Urothelium cell line (cell line): ENCODE data around the gene MAP3K15.
"Not testable (repeated sequence)": the region's sequence is repeated elsewhere in the genome, so short reads cannot be mapped to it uniquely, and the experiment has no call there.

Experiments
- DNase-seq: peaks from one replicate; pipeline ENCODE4 v3.0.0; 2011; ENCODE audit warnings: low spot score, mixed read lengths
- FAIRE-seq: peaks from 2 replicates; lab custom pipeline; 2011; peaks lifted over from hg19 to GRCh38; lab: Jason Lieb, UNC

MAP3K15 gene

DNA sequence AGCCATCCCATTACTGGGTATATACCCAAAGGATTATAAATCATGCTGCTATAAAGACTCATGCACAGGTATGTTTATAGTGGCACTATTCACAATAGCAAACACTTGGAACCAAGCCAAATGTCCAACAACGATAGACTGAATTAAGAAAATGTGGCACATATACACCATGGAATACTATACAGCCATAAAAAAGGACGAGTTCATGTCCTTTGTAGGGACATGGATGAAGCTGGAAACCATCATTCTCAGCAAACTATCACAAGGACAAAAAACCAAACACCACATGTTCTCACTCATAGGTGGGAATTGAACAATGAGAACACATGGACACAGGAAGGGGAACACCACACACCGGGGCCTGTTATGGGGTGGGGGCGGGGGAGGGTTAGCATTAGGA, 92.6 kb downstream of the MAP3K15 start:
- not testable (repeated sequence) for DNase-seq, FAIRE-seq

DNA sequence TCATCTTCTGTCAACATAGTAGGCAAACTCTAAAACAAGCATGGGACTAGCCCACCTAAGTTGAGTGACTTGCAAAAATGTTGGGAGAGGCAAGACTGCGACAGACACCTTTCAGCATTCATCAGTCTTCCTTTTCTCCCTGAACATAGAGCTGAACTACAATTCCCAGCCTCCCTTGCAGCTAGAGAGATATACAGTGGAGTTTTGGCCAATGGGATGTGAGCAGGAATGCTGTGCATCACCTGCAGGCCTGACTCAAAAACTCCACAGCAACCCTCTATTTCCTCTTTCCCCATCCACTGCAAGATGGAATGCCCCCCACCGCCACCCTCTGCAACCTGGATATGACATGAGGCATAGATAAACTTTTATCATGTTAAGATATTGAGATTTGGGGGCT, 105.0 kb downstream of the MAP3K15 start:
- FAIRE-seq = no peak

DNA sequence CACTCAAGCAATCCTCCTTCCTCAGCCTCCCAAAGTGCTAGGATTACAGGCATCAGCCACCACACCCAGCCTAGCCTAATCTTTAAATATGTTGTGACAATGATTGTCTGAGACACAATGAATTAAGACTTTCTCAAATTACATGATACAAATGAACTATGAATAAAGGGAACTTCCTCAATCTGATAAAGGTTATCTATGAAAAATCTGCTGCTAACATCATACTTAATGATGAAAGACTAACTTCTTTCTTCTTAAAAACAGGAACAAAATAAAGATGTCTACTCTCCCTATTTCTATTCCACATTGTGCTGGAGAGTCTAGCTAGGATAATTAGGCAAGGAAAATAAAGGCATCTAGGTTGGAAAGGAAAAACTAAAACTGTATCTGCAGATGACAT, 111.6 kb downstream of the MAP3K15 start:
- DNase-seq (no peak), FAIRE-seq (no peak)

More for the DNA sequence above, 105.0 kb downstream of the MAP3K15 start:
- no peak for DNase-seq

DNA sequence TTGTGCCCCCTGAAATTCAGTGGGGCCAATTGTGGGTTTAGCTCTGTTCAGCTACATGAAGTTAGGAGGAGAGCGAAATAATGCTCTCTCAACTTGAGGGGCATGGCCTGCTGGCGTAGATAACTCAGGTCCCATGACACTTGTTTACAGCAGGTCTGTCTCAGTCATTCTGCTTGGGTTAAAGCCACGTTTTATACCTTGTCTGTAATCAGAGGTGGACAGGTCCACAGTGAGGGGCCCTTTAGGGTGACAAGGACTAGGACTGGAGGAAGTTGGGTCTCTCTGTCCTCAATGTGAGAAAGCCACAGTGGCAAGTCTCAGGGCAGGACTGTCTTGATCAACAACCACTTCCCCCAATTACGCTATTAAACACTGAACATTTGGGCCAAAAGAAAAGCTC, 122.6 kb downstream of the MAP3K15 start:
- FAIRE-seq = no peak

DNA sequence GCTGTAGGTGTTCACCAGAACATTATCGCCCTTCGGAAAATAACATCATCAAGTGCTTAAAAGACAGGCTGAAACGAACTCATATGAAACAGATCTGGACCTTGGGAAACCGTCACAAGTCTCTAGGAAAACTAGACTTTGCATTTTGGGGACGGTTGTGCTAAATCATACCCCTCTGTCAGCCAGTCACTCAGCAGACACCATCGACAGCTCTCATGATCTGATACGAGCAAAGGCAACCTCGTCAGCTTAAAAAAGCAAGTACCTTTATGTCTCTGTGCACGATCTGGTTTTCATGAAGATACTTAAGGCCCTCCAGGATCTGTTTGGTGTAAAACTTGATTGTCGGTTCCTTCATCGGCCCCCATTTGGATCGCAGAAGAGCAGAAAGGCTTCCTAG, 123.2 kb downstream of the MAP3K15 start:
- DNase-seq = no peak
- no peak for FAIRE-seq

More for the DNA sequence above, 122.6 kb downstream of the MAP3K15 start:
- no peak for DNase-seq

DNA sequence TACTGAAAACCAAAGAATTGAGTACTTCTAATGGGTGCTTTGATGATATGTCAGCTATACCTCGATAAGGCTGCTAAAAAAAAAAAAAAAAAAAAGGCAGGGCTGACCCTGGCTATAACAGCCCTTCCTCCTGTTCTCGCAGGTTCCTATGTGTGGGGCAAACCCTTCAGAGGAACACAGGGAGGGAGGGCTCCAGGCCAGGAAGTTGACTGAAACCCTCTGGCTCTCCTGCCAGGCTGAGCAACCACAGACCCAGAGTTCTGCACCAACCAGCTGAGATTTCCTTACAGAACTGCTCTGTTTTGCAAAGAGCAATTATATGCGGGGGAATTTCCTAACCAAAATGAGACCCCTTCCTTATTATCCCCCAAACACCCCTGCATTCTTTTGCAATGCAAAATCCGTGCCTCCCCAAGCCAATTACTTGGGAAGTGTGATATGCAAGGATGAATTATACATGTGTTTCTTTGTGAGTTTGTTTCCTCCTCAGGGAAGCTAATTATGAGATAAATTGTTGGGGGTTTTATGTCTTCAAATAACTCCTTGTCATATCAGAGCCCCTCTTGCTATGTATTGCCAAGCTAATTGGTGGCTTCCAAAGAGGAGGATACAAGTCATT, 126.0 kb downstream of the MAP3K15 start:
- no peak for FAIRE-seq
- DNase-seq = no peak

DNA sequence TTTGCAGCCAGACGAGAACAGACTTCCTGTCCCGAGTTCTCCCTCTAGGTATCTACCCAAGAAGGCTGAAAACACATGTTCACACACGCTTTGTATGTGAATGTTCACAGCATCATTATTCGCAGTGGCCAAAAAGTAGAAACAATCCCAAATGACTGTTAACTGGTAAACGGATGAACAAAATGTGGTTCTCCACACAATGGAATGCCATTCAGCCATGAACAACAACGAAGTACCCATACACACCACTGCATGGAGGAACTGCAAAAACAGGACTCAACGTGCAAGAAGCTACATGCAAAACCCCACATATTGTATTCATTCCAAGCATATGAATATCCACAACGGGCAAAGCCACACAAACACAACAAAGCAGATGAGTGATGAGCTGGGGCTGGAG, 126.6 kb downstream of the MAP3K15 start:
- FAIRE-seq (no peak), DNase-seq (no peak)

DNA sequence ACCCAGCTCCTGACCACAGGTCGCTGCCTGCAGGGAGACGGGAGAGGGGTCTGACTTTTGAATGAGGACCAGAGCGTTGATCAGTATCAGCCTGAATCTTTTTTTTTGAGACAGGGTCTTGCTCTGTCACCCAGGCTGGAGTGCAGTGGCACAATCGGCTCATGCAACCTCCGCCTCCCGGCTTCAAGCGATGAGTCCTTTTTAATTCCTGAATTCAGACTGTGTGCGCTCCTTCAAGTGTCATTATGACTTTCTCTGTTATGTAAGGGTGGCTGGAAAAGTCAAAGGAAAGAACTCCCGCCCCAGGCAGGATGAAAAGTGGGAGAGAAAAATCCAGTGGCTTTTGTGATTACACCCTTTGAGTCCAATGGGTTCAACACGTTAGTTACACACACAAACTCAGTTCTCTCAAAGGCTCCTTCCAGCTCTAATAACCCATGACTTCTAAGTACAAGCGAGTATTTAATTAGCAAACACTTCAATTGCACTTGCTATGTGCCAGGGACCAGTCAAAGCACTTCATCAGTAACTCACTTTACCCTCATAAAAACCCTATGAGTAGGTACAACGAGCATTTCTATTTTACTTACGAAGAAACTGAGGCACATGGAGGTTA, 127.1 kb downstream of the MAP3K15 start:
- FAIRE-seq = no peak
- no peak for DNase-seq

DNA sequence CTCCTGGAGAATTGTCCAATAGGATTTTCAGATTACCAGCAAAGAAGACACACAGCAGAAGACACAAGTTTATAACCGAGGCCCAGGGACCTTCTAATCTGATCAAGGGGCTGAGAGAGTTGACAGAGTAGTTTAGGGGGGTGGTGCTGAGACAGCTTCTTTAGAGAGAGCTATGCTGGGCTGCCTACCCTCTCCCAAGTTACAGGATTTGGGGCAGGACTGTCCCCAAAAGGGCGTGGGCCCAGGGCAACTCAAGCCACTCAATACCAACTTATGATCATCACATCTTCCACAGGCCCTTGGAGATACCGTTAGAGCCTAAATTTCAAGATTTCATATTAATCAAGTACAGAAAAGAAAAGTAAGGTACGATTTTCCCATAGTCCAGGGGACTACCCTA, 128.6 kb downstream of the MAP3K15 start:
- DNase-seq (no peak), FAIRE-seq (no peak)

DNA sequence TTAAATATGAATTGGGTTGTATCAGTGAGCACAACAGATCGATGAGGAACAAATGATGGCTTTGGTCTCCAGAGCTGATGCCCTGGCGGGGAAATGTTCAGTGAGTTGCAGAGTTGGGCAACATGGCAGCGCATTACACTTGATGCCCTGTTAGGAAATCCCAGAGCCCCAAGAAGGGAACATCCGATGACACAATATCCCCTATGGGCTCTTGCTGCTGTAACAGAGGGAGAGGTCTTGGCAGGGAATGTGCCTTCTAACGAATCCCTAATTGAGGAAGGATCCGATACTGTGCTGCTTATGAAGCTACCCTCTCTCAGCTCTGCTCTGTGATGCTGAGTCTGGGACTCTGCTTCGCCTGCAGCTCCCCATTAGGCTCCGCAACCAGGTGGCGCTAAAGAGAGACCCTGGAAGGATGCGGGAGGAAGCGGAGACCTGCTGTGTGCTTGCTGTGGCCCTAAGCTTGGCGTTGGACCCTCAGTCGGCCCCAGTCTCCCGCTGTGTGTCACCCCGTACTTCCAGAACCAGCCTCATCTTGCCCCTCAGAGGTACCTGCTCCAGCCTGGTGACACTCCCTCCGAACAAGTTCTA, 132.7 kb downstream of the MAP3K15 start:
- peak; percentile 6 for DNase-seq
- no peak for FAIRE-seq

DNA sequence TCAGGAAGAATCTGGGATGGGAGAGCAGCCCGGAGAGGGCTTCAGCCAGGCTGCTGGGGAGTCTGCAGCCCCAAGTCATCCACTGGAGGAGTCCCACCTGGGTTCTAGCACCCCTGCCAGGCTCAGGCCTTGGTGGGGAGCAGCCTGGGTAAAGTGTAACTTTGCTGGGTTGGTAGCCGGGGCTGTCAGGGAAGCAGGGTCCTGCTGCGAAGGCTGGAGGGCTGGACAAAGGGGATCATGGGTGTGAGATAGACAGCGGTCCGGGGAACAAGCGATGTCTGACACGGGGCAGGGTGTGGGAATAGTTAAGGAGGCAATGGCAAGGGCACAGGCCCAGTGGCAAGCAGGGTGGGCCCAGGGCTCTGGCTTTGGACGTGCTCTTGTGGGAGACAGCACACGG, 134.0 kb downstream of the MAP3K15 start:
- no peak for FAIRE-seq

DNA sequence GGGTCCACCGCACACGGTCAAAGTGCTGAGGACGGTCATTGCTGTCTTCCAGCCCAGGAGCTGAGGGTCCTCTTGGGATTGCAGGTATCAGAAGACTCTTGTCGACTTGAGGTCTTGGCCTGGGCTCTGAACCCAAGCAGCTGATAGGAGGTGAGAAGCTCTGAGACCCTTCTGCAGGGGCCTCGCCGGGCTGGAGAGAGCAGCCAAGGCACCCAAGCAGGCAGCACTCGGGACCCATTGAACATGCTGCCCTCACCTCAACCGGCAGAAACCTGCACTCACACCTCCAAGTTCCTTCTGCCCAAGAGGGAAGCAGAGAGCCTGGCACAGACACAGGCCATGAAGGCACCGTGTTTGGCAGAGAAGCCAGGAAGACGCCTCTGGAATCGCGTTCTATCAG, 137.5 kb downstream of the MAP3K15 start:
- no peak for DNase-seq
- no peak for FAIRE-seq

More for the DNA sequence above, 134.0 kb downstream of the MAP3K15 start:
- no peak for DNase-seq

DNA sequence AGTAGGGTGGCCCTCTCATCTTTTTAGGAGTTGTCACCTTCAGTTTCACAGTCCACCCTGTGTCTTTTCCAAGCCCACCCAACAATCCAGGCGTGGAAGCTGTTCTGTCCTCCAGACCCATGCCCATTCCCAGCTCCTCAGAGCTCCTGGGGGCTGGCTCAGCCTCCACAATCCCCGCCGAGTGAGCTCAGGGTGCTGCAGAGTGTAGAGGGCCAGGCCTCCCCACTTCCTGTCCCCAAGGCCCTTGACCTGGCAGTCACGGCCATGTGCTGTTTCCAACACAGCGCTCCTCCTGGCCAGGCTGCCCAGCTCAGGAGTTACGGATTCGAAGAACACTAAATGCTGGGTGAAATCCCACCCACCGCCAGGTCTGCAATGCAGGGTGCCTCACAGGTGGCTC, 139.8 kb downstream of the MAP3K15 start:
- no peak for FAIRE-seq
- DNase-seq = no peak

DNA sequence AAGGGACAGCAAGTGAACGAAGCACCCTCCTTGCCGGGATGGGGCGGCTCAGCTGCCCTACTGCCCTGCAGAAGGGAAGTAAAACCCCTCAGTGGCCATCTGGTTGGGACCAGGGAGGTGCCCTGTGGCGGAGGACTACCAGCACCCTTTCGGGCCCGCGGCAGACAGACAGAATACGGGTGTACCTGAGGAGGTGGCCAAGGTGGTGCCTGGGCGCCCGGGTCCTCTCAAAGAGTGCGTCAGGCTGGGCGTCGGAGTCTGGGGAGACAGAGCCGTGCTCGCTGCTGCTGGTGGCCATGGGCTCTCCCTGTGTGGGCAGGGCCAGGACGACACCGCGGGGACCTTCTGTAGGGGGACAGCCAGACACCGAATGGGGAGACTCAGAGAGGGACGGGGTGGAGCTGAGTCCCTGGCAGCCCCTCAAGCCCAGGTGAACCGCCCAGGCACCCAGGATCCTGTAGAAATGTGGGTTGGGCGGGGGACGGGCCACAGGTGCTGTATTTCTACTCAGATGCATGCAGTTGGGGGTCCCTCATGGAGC, 141.9 kb downstream of the MAP3K15 start:
- FAIRE-seq (no peak), DNase-seq (no peak)

DNA sequence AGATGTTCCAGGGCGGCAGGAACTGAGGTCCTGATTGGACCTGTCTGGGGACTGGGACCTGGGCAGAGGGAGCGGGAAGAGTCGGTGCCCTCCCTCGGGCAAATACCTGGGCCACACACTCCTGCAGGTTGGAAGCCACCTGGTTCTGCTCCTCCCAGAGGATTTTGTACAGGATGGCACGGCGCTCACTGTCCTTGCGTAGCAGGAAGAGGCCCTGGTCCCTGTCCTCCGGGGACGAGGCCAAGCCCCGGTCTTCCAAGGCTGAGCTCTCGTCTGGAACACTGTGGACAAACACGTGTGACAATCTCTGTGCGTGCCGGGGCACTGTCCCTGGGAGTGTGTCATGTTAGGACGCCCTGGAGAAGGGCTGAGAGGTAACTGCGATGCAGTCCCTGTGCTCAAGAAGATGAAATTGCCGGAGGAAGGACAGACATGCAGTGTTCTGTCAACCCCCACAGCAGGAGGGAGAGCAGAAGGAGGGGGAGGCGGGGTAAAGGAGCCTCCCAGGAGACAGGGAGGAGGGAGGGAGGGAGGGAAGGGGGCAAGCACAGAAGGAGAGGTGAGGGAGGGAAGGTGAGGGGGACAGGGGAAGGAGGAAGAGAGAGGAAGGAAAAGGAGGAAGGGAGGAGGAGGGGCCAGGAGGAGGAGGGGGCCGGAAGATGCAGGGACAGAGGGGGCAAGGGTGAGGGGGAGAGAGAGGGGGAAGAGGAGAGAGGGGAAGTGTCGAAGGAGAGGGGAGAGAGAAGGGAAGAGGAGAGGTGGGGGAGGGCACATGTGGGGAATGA, 142.6 kb downstream of the MAP3K15 start:
- peak; percentile 7 for DNase-seq
- no peak for FAIRE-seq

DNA sequence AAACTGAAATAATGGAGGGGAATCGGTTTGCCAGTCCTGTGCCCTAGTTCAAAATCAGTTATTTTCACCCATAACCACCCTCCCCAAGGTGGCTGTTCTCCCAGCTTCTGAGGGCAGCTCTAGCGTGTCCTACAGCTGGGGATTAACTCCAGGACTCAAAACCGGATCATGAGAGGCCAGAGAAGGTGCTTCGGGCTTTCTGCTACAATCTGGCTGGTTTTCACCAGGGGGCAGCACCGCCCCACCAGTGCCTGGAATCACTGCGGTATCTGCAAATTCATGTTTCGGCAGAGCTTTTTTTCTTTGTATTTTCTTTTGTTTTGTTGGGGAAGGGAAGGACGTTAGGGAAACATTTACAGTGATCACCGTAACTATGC, 143.2 kb downstream of the MAP3K15 start:
- FAIRE-seq (no peak), DNase-seq (peak; percentile 54)

DNA sequence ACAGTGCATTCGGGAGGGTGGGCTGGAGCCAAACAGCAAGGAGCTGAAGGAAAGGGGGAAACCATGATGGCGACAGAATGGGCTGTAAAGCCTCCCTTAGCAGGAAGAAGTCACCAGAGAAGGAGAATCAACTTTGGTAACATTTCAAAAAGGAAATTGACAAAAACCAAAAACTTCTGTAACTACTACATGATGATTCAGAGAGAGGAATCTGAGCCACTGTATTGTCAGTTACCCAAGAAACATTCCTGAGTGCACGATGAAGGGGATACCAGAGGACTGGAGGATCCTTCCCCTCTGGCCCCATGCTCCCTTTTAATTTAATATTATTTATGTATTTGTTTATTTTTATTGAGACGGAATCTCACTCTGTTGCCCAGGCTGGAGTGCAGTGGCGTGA, 145.2 kb downstream of the MAP3K15 start:
- FAIRE-seq = no peak

DNA sequence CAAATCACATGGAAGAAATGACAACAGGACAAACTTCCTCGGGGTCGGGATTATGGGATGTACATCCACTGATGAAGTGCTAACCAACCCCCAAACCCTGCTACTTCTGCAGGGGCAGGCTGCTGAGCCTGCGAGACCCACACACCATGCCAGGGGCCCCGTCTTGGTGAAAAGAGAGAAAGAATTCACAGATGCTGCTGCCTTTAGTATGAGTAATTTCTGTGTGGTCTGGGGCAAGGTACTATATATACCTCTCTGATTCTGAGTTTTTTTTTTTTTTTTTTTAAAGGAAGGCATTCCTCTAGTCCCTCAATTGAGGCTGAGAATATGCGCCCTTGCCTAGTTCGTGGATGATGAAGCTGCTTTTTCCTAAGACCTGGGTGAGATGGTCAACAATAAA, 146.7 kb downstream of the MAP3K15 start:
- DNase-seq (no peak), FAIRE-seq (no peak)

More for the DNA sequence above, 145.2 kb downstream of the MAP3K15 start:
- no peak for DNase-seq

DNA sequence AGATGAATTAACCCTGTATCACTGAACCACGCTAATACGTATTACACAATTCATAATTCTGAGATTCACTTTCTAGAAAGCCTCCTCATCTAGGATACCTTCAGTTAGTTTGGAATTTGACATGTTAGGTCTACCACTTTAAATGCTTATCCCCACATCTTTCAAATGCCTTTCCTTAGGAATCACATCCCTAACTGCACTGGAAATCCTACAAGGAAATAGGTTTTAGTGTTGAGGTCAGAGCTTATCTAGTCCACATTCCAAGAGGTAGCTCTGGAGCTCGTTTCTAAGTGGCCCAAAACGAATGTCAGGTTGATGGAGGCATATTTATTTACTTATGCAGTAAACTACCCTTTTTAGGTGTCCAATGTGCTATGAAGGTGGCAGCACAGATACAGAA, 153.6 kb downstream of the MAP3K15 start:
- DNase-seq (no peak), FAIRE-seq (no peak)

DNA sequence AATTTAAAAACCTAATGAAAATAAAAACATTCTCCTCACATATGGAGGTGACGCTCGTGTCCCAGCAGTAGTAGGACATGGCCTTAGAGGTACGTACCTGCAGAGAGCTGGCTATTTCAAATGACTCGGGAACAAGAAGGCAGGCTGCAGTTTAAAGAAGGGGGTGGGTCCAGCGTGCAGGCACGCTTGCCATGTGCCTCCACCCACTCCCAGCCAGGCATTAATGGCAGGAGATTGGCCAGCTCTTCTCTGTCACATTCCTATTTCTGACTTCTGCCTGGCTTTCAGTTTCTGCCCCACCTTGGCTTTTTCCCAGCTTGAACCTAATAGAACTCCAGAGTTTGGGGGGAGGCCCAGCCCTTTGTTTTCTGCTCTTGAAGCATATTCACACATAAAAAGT, 154.4 kb downstream of the MAP3K15 start:
- DNase-seq = no peak
- no peak for FAIRE-seq

DNA sequence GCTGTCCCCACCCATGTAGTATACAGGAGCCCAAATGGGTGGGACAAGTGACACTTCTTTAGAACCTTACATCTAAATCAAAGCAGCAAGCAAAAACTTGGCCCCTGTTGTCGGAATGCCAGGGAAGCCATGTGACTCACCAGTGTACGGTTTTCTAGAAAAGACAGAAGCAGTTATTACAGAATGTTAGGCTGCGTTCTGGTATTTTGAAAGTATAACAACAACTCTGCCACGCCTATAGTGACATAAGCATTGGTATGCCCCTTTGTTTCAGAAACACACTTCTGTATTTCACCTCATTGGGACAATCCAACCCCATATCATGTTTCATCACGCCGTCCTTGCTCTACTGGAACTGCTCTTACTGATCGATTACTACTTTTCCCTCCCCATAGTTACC, 156.8 kb downstream of the MAP3K15 start:
- DNase-seq = no peak

More for the DNA sequence above, 156.8 kb downstream of the MAP3K15 start:
- FAIRE-seq = no peak
